ENCODE measurements around the gene LYRM4. TPM values are rescaled to one million over a fixed set of nuclear protein-coding genes. Genes with fewer than 3 reads are reported as not detected.

LYRM4 gene
- total RNA-seq, 1 experiment from 2014 or later: 37.0 TPM

- H3K4me1 ChIP-seq (replicated peaks; ENCODE audit: insufficient read depth): peaks cover 16% of the 10 kb centered on the region
- H3K27me3 ChIP-seq (ENCODE audit: insufficient read depth, low read depth): no peaks in the 10 kb centered on the region
- H3K36me3 ChIP-seq (ENCODE audit: low read depth): no peaks in the 10 kb centered on the region
- DNase-seq: no peak
- H3K4me2 ChIP-seq: peak overlapping the region; percentile 82; the same call in 1 of the 2 replicates
- H3K9me3 ChIP-seq (ENCODE audit: insufficient read depth, low read depth): no peaks in the 10 kb centered on the region
- peak overlapping the region; percentile 76; the same call in 1 of the 2 replicates for H3K4me3 ChIP-seq
- H4K20me1 ChIP-seq (ENCODE audit: insufficient read depth): no peaks in the 10 kb centered on the region
- POLR2A ChIA-PET (ENCODE audit: unreplicated experiment): no interaction called here
- TF ChIP-seq CTCF (conservative IDR thresholded peaks at IDR 0.05) (no peak), EZH2 (IDR thresholded peaks at IDR 0.05; ENCODE audit: low read depth) (no peak)
- H2AFZ ChIP-seq: no peak overlapping the region
- H3K27ac ChIP-seq: no peak overlapping the region
- no peaks in the 10 kb centered on the region for H3K9me2 ChIP-seq (ENCODE audit: insufficient read depth)
- no TSS peak for BruUV-seq (replicated peaks)
- peaks cover 11% of the 10 kb centered on the region for H3F3A ChIP-seq (ENCODE audit: insufficient read depth, low read depth)
- no peaks in the 10 kb centered on the region for H3K79me2 ChIP-seq (ENCODE audit: low read depth)
- CTCF ChIA-PET: interaction anchor here (0.6 kb wide), 1 partner anchor 24 kb away, joined by 16 read pairs; no protein-coding TSS in a partner anchor
- intact Hi-C loops (cut with micrococcal nuclease; ENCODE audit: unreplicated experiment): no loop called here
Measured at GRCh38 chr6:5086294-5086890, 174.4 kb downstream of the LYRM4 start.

- CTCF ChIA-PET: interaction anchor here (0.6 kb wide), 1 partner anchor 24 kb away, joined by 16 read pairs; no protein-coding TSS in a partner anchor
Measured at GRCh38 chr6:5085648-5086293, 175.0 kb downstream of the LYRM4 start.

More at GRCh38 chr6:5085648-5086293, 175.0 kb downstream of the LYRM4 start:
- H3K27me3 ChIP-seq (ENCODE audit: insufficient read depth, low read depth): no peaks in the 10 kb centered on the region
- no peak overlapping the region for H3K27ac ChIP-seq
- H4K20me1 ChIP-seq (ENCODE audit: insufficient read depth): no peaks in the 10 kb centered on the region
- POLR2A ChIA-PET (ENCODE audit: unreplicated experiment): no interaction called here
- no peaks in the 10 kb centered on the region for H3K9me2 ChIP-seq (ENCODE audit: insufficient read depth)
- TF ChIP-seq CTCF (conservative IDR thresholded peaks at IDR 0.05) (no peak), EZH2 (IDR thresholded peaks at IDR 0.05; ENCODE audit: low read depth) (no peak)
- peak overlapping the region; percentile 82 for H3K4me2 ChIP-seq
- intact Hi-C loops (cut with micrococcal nuclease; ENCODE audit: unreplicated experiment): no loop called here
- H2AFZ ChIP-seq: peak overlapping the region; percentile 91
- H3K4me3 ChIP-seq: peak overlapping the region; percentile 76
- peaks cover 16% of the 10 kb centered on the region for H3K4me1 ChIP-seq (replicated peaks; ENCODE audit: insufficient read depth)
- peak in 1 of 2 experiments; percentile 44 for DNase-seq
- H3K36me3 ChIP-seq (ENCODE audit: low read depth): no peaks in the 10 kb centered on the region
- no peaks in the 10 kb centered on the region for H3K9me3 ChIP-seq (ENCODE audit: insufficient read depth, low read depth)
- H3K79me2 ChIP-seq (ENCODE audit: low read depth): no peaks in the 10 kb centered on the region
- BruUV-seq (replicated peaks): no TSS peak
- H3F3A ChIP-seq (ENCODE audit: insufficient read depth, low read depth): peaks cover 11% of the 10 kb centered on the region
